Spleen (tissue), 11 donors: Measurements from ENCODE around the gene TMEM184A. TPM values are rescaled to one million over a fixed set of nuclear protein-coding genes. Genes with fewer than 3 reads are reported as not detected.

Experiments
- DNase-seq: peaks from one replicate; pipeline ENCODE4 v3.0.0-alpha.2; 2020
- H3K27ac ChIP-seq, 8 donors: fragments of 200-600 bp; sonication (generic) in 7 of 8; 1 replicate in 4 of 8; 2 replicates in 4 of 8; pipeline versions ENCODE4 v1.5.0 to v1.8.0; 2016 to 2021; ENCODE audit warnings: inconsistent platforms in 4 of 8, mild to moderate bottlenecking in 4 of 8, moderate library complexity in 1 of 8
- H3K27me3 ChIP-seq, 7 donors: fragments of 200-600 bp; sonication (generic) in 6 of 7; replicated peaks in 1 of 7; 1 replicate in 4 of 7; 2 replicates in 3 of 7; pipeline versions ENCODE4 v1.5.0 to v1.8.0; 2016 to 2021; ENCODE audit warnings: inconsistent platforms in 3 of 7, mild to moderate bottlenecking in 1 of 7
- H3K36me3 ChIP-seq, 6 donors: fragments of 200-600 bp; sonication (generic) in 5 of 6; 1 replicate in 4 of 6; 2 replicates in 2 of 6; pipeline versions ENCODE4 v1.5.0 to v1.8.0; 2016 to 2021; ENCODE audit warnings: inconsistent platforms in 2 of 6
- H3K4me1 ChIP-seq, 6 donors: fragments of 200-600 bp; sonication (generic) in 5 of 6; 1 replicate in 3 of 6; 2 replicates in 3 of 6; pipeline versions ENCODE4 v1.5.0 to v1.8.0; 2016 to 2021; ENCODE audit warnings: inconsistent platforms in 3 of 6
- H3K4me3 ChIP-seq, 8 donors: fragments of 200-600 bp; sonication (generic) in 7 of 8; 1 replicate in 4 of 8; 2 replicates in 4 of 8; pipeline versions ENCODE4 v1.5.0 to v1.8.0; 2016 to 2021; ENCODE audit warnings: inconsistent platforms in 4 of 8, mild to moderate bottlenecking in 4 of 8, moderate library complexity in 2 of 8
- H3K9me3 ChIP-seq, 8 donors: fragments of 200-600 bp; sonication (generic) in 7 of 8; 1 replicate in 4 of 8; 2 replicates in 4 of 8; pipeline versions ENCODE4 v1.5.0 to v1.8.0; 2016 to 2021; ENCODE audit warnings: inconsistent platforms in 4 of 8
- CTCF ChIP-seq, 11 experiments: fragments of 200-600 bp in 7 of 11; fragments of 450-650 bp in 4 of 11; sonication (generic) in 4 of 11; IDR thresholded peaks in 8 of 11; conservative IDR thresholded peaks in 3 of 11; 1 replicate in 7 of 11; 2 replicates in 4 of 11; pipeline versions ENCODE4 v1.4.0 to v1.8.0; 2016 to 2021; ENCODE audit warnings: antibody characterized with exemption in 11 of 11, inconsistent platforms in 4 of 11, mild to moderate bottlenecking in 1 of 11
- POLR2A ChIP-seq, 3 donors: fragments of 450-650 bp; IDR thresholded peaks; one replicate each; pipeline ENCODE4 v1.5.1; 2017; ENCODE audit warnings: antibody characterized with exemption in 3 of 3, mild to moderate bottlenecking in 1 of 3
- POLR2AphosphoS5 ChIP-seq, 3 donors: sonication (generic); formaldehyde crosslinking; IDR thresholded peaks; one replicate each; pipeline ENCODE4 v1.5.1; 2017; ENCODE audit warnings: antibody characterized with exemption in 3 of 3
- WGBS, 5 donors: extraction: QIAGEN DNeasy Blood & Tissue Kit in 3 of 5; methylation state at CpG; one replicate each; pipeline versions ENCODE4 v1.1.5 to v1.1.7; 2013 to 2018; 5-methylcytosine and 5-hydroxymethylcytosine counted together
- intact Hi-C: fragments of 100-400 bp; cut with DNase I; formaldehyde crosslinking; loops from one replicate; pipeline ENCODE4 v1.15.0; 2023; ENCODE audit warnings: low total_unique reads
- polyA plus RNA-seq, 3 donors: library from polyadenylated mRNA; stranded (reverse); fragments of 200-250 nt; gene quantifications; one replicate each; pipeline ENCODE4 v1.2.1, GENCODE V29; 2013
- total RNA-seq, 7 donors: library from RNA; depleted of rRNA in 3 of 7; stranded (reverse); fragments of >200 nt in 3 of 7; fragmentation: NEBNext Ultra II Directional in 4 of 7; extraction: Animal tissue kit (Norgen Biotek cat#: 25700) in 4 of 7; gene quantifications; one replicate each; pipeline versions ENCODE4 v1.1.0 to v1.2.1, GENCODE V29; 2016 to 2021
- donor health status: healthy with polysubstance abuse.
- donor health status: DM: no; HTN: no; CAD: no; lungs with moderate emphysema.
- donor health status: DM: no; HTN: no; CAD: no.
- donor health status: Bipolar disorder and iron deficiency.
- donor health status: healthy.
- donor health status: DM: no; HTN: no; CAD: no.
- donor health status: DM: yes; HTN: yes; CAD: no.

Gene TMEM184A
- total and polyA plus RNA-seq, 10 donors: 0.09 to 0.39 (median 0.21) TPM; not detected in 4

GRCh38 chr7:1536743-1537534 lies 19.1 kb downstream of the TMEM184A start:
- TF ChIP-seq CTCF (IDR thresholded peaks at IDR 0.05 in 8 of 11, conservative IDR thresholded peaks at IDR 0.05 in 3 of 11): no peak
- peak; percentile 54 to 82 (median 76) for TF ChIP-seq POLR2AphosphoS5 (IDR thresholded peaks at IDR 0.05)
- no peak for TF ChIP-seq POLR2A (IDR thresholded peaks at IDR 0.05)
- WGBS, 5 donors: 54 to 77% (median 69%) methylated on average over 27 to 52 of the region's 52 CpGs
- H3K4me1 ChIP-seq: peaks cover 16 to 70% (median 43%) of the 10 kb centered on the region in 6 donors
- H3K9me3 ChIP-seq: no peaks in the 10 kb centered on the region
- no peaks in the 10 kb centered on the region for H3K27me3 ChIP-seq
- peak; percentile 86 for DNase-seq
- intact Hi-C loops: no loop called here
- peak overlapping the region in 7 of 8 donors; percentile 74 to 86 (median 80) for H3K27ac ChIP-seq
- H3K36me3 ChIP-seq: peaks cover 0 to 75% (median 37%) of the 10 kb centered on the region in 6 donors
- H3K4me3 ChIP-seq: peak overlapping the region in 5 of 8 donors; percentile 7 to 55 (median 17)

DNA sequence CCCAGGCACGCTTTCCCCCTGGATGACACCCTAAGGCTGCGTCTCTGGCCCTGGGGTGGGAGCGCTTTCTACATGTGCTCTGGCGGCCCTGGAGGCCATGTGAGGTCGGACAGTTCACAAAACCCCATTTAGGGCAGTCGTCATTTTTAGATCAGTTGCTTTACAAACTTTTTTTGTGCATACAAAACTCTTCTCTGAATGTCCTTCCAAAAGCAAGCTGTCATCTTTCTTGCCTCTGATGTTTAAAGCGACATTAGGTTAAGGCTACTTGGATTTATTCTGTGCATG lies 19.6 kb downstream of the TMEM184A start:
- Histone ChIP-seq H3K27ac (peak overlapping the region in 7 of 8 donors; percentile 74 to 86 (median 80)), H3K4me1 (peaks cover 17 to 75% (median 49%) of the 10 kb centered on the region in 6 donors), H3K4me3 (peak overlapping the region in 1 of 8 donors; percentile 55), H3K27me3 (no peaks in the 10 kb centered on the region), H3K36me3 (peaks cover 0 to 70% (median 31%) of the 10 kb centered on the region in 6 donors), H3K9me3 (no peaks in the 10 kb centered on the region)
- TF ChIP-seq POLR2A (IDR thresholded peaks at IDR 0.05): no peak
- intact Hi-C loops: no loop called here
- WGBS, 5 donors: 75 to 85% (median 79%) methylated on average over 7 of the region's 7 CpGs
- no peak for DNase-seq

DNA sequence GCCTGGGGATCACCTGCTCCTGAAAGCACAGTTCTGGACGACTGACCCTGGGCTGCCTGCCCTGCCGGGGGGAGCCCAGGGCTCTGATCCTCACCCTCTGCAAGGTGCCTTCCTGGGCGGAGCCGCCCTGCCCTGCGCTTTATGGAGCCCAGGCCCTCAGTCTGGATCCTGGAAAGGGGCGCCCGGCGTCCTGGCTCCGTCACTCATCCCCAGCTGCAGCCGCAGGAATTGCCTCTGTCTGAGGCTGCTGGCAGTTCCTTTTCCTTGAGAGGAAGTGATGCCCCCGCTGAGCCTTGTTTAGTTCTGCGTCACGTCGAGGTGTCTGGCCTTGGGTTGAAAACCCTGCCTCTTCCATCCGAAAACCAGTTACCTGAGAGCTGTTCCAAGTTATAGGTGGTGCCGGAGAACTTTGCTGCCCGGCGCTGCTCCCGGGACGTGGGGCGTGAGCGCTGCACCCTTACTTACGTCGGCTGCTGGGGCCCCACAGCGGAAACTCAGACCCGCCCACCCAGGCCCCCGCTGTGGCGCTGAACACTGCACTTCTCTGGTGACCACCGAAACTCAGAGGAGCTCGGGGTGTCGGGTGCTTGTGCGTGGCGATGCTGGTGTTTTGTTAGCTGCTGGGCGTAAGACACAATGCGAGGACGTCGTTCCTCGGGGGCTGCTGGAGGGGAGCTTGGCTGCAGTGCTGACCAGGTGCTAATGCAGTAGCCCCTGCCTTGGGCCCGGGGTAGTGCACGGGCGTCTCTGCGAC lies 20.1 kb downstream of the TMEM184A start:
- H3K36me3 ChIP-seq: peaks cover 0 to 65% (median 26%) of the 10 kb centered on the region in 6 donors
- DNase-seq: peak; percentile 71
- no peaks in the 10 kb centered on the region for H3K9me3 ChIP-seq

DNA sequence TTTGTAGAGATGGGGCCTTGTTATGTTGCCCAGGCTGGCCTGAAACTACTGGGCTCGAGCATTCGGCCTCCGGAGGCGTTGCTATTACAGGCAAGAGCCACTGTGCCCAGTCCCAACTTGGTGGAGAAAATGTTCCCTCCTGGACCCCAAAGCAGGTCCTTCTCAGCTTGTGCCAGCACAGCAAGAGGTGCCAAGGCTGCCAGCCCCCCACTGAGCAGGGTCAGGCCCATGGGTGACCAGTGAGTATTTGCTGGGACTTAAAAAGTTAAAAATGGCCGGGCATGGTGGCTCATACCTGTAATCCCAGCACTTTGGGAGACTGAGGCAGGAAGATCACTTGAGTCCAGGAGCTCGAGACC lies 20.9 kb downstream of the TMEM184A start:
- Histone ChIP-seq H3K4me1 (peaks cover 17 to 81% (median 54%) of the 10 kb centered on the region in 6 donors), H3K27ac (no peak overlapping the region)
- 60 to 82% (median 65%) methylated on average over 3 to 6 of the region's 6 CpGs for WGBS, 5 donors

More for the DNA sequence above, 20.1 kb downstream of the TMEM184A start:
- peak in 1 of 3 donors; percentile 29 for TF ChIP-seq POLR2AphosphoS5 (IDR thresholded peaks at IDR 0.05)
- no peak for TF ChIP-seq POLR2A (IDR thresholded peaks at IDR 0.05)
- Histone ChIP-seq H3K27ac (peak overlapping the region in 6 of 8 donors; percentile 77 to 86 (median 82)), H3K27me3 (no peaks in the 10 kb centered on the region), H3K4me3 (no peak overlapping the region), H3K4me1 (peaks cover 17 to 78% (median 51%) of the 10 kb centered on the region in 6 donors)
- WGBS, 5 donors: 81 to 85% (median 84%) methylated on average over 36 to 42 of the region's 42 CpGs
- intact Hi-C loops: no loop called here

More for the DNA sequence above, 20.9 kb downstream of the TMEM184A start:
- Histone ChIP-seq H3K27me3 (no peaks in the 10 kb centered on the region), H3K9me3 (no peaks in the 10 kb centered on the region), H3K36me3 (peaks cover 0 to 57% (median 18%) of the 10 kb centered on the region in 6 donors), H3K4me3 (no peak overlapping the region)
- TF ChIP-seq POLR2AphosphoS5 (IDR thresholded peaks at IDR 0.05) (no peak), CTCF (IDR thresholded peaks at IDR 0.05 in 8 of 11, conservative IDR thresholded peaks at IDR 0.05 in 3 of 11) (no peak), POLR2A (IDR thresholded peaks at IDR 0.05) (no peak)
- intact Hi-C loops: no loop called here
- no peak for DNase-seq
